Peyer's patch (tissue), 4 donors: Measurements from ENCODE around the gene NMB. TPM values are rescaled to one million over a fixed set of nuclear protein-coding genes. Genes with fewer than 3 reads are reported as not detected.

Source experiments
- DNase-seq, 3 donors: peaks; one replicate each; pipeline ENCODE4 v3.0.0-alpha.2; 2017 to 2019
- H3K27ac ChIP-seq, 4 donors: fragments of 200-600 bp; sonication (generic); one replicate each; pipeline ENCODE4 v1.5.1; 2016 to 2019
- H3K27me3 ChIP-seq, 2 donors: fragments of 200-600 bp; sonication (generic); one replicate each; pipeline ENCODE4 v1.5.1; 2019
- H3K36me3 ChIP-seq, 3 donors: fragments of 200-600 bp; sonication (generic); one replicate each; pipeline ENCODE4 v1.5.1; 2016 to 2019
- H3K4me1 ChIP-seq, 4 donors: fragments of 200-600 bp; sonication (generic); one replicate each; pipeline ENCODE4 v1.5.1; 2016 to 2019
- H3K4me3 ChIP-seq, 4 donors: fragments of 200-600 bp; sonication (generic); 1 replicate in 3 of 4; 2 replicates in 1 of 4; pipeline ENCODE4 v1.5.1; 2016 to 2019; ENCODE audit warnings: mild to moderate bottlenecking in 1 of 4
- H3K9me3 ChIP-seq, 4 donors: fragments of 200-600 bp; sonication (generic); one replicate each; pipeline ENCODE4 v1.5.1; 2016 to 2019; ENCODE audit warnings: mild to moderate bottlenecking in 1 of 4
- CTCF ChIP-seq, 6 experiments: fragments of 450-650 bp in 4 of 6; fragments of 200-600 bp in 2 of 6; sonication (generic) in 1 of 6; IDR thresholded peaks; one replicate each; pipeline ENCODE4 v1.5.1; 2017 to 2019; ENCODE audit warnings: antibody characterized with exemption in 6 of 6, mild to moderate bottlenecking in 3 of 6, moderate library complexity in 1 of 6
- POLR2A ChIP-seq, 2 donors: fragments of 450-650 bp; IDR thresholded peaks; one replicate each; pipeline ENCODE4 v1.5.1; 2017; ENCODE audit warnings: antibody characterized with exemption in 2 of 2, mild to moderate bottlenecking in 2 of 2, moderate library complexity in 2 of 2
- total RNA-seq, 4 donors: library from RNA; depleted of rRNA; stranded (reverse); fragments of >200 nt; gene quantifications; one replicate each; pipeline ENCODE4 v1.1.0, GENCODE V29; 2016

NMB gene
- 1 to 10 TPM in 3 of 4 donors, not detected in 1; 1.6 to 2.8 (median 2.7) TPM for total RNA-seq

GRCh38 chr15:84658080-84658787 is at the start of gene NMB:
Gene NMB, minus strand, starts transcription at chr15:84658199. Its CDS starts 47 bp downstream, at chr15:84658152.
- no peak for TF ChIP-seq POLR2A (IDR thresholded peaks at IDR 0.05)
- TF ChIP-seq CTCF (IDR thresholded peaks at IDR 0.05) = peak; percentile 51 to 85 (median 66)
- Histone ChIP-seq H3K4me1 (peaks cover 0 to 20% (median 7%) of the 10 kb centered on the region in 4 donors), H3K4me3 (peak within 1 kb of the TSS; percentile 60 to 79 (median 64)), H3K27me3 (no peaks in the 10 kb centered on the region), H3K36me3 (no peaks in the 10 kb centered on the region), H3K27ac (peak within 1 kb of the TSS; percentile 58 to 82 (median 66)), H3K9me3 (no peaks in the 10 kb centered on the region)
- DNase-seq = peak; percentile 85 to 93 (median 85)

- H3K9me3 ChIP-seq = no peaks in the 10 kb centered on the region
- no peak overlapping the region for H3K4me3 ChIP-seq
- peak overlapping the region in 1 of 4 donors; percentile 17 for H3K27ac ChIP-seq
- TF ChIP-seq CTCF (IDR thresholded peaks at IDR 0.05) (no peak), POLR2A (IDR thresholded peaks at IDR 0.05) (no peak)
- DNase-seq = no peak
- no peaks in the 10 kb centered on the region for H3K27me3 ChIP-seq
- peaks cover 0 to 6% (median 0%) of the 10 kb centered on the region in 4 donors for H3K4me1 ChIP-seq
- H3K36me3 ChIP-seq = no peaks in the 10 kb centered on the region
Measured at GRCh38 chr15:84703808-84704207, 45.8 kb upstream of the NMB start.

- no peak for TF ChIP-seq CTCF (IDR thresholded peaks at IDR 0.05)
- TF ChIP-seq POLR2A (IDR thresholded peaks at IDR 0.05) = no peak
- H3K36me3 ChIP-seq = no peaks in the 10 kb centered on the region
- no peaks in the 10 kb centered on the region for H3K27me3 ChIP-seq
- peaks cover 0 to 6% (median 0%) of the 10 kb centered on the region in 4 donors for H3K4me1 ChIP-seq
- DNase-seq = peak in 1 of 3 donors; percentile 57
- no peaks in the 10 kb centered on the region for H3K9me3 ChIP-seq
- no peak overlapping the region for H3K4me3 ChIP-seq
- peak overlapping the region in 1 of 4 donors; percentile 17 for H3K27ac ChIP-seq
Measured at GRCh38 chr15:84702961-84703482, 45.0 kb upstream of the NMB start.

- H3K4me3 ChIP-seq = no peak overlapping the region
- peaks cover 0 to 12% (median 0%) of the 10 kb centered on the region in 4 donors for H3K4me1 ChIP-seq
- TF ChIP-seq POLR2A (IDR thresholded peaks at IDR 0.05) (no peak), CTCF (IDR thresholded peaks at IDR 0.05) (no peak)
- H3K9me3 ChIP-seq = no peaks in the 10 kb centered on the region
- H3K36me3 ChIP-seq = no peaks in the 10 kb centered on the region
- H3K27me3 ChIP-seq = no peaks in the 10 kb centered on the region
- H3K27ac ChIP-seq = no peak overlapping the region
- no peak for DNase-seq
Measured at GRCh38 chr15:84699538-84700191, 41.7 kb upstream of the NMB start.

GRCh38 chr15:84697236-84697990 is 39.4 kb upstream of the NMB start:
- no peak for DNase-seq
- H3K4me1 ChIP-seq = peaks cover 0 to 6% (median 0%) of the 10 kb centered on the region in 4 donors
- H3K27ac ChIP-seq = no peak overlapping the region
- no peaks in the 10 kb centered on the region for H3K36me3 ChIP-seq
- H3K27me3 ChIP-seq = no peaks in the 10 kb centered on the region
- no peak overlapping the region for H3K4me3 ChIP-seq
- TF ChIP-seq POLR2A (IDR thresholded peaks at IDR 0.05) = no peak
- no peak for TF ChIP-seq CTCF (IDR thresholded peaks at IDR 0.05)
- H3K9me3 ChIP-seq = no peaks in the 10 kb centered on the region
